ENCODE measurements around the gene RHBDF1. TPM values are rescaled to one million over a fixed set of nuclear protein-coding genes. Genes with fewer than 3 reads are reported as not detected.
"Not testable (repeated sequence)": the region's sequence is repeated elsewhere in the genome, so short reads cannot be mapped to it uniquely, and the experiment has no call there.

Gene RHBDF1
- total RNA-seq, 2 donors from 2014 or later: 109 to 138 TPM

GRCh38 chr16:33877-34647 lies 38.4 kb downstream of the RHBDF1 start:
- ATAC-seq (ENCODE audit: insufficient number of reproducible peaks, low FRiP score, low read depth) (no peak), DNase-seq (ENCODE audit: low spot score) (no peak)
- Histone ChIP-seq H3K27me3 (replicated peaks; ENCODE audit: insufficient read depth) (no peaks in the 10 kb centered on the region), H3K36me3 (no peaks in the 10 kb centered on the region), H3K4me1 (ENCODE audit: control insufficient read depth in 1 of 2, low read depth in 2 of 2) (no peaks in the 10 kb centered on the region), H3K27ac (no peak overlapping the region), H3K4me3 (no peak overlapping the region), H3K9me3 (no peaks in the 10 kb centered on the region)
- TF ChIP-seq CTCF (IDR thresholded peaks at IDR 0.05): no peak

- not testable (repeated sequence) for H3K36me3 ChIP-seq; DNase-seq (ENCODE audit: low spot score); H3K9me3 ChIP-seq; H3K27me3 ChIP-seq (replicated peaks; ENCODE audit: insufficient read depth); H3K27ac ChIP-seq; H3K4me1 ChIP-seq (ENCODE audit: control insufficient read depth in 1 of 2, low read depth in 2 of 2); H3K4me3 ChIP-seq; ATAC-seq (ENCODE audit: insufficient number of reproducible peaks, low FRiP score, low read depth)
Observed at GRCh38 chr16:33154-33876, 39.1 kb downstream of the RHBDF1 start.

- H3K9me3 ChIP-seq; H3K27me3 ChIP-seq (replicated peaks; ENCODE audit: insufficient read depth); H3K36me3 ChIP-seq; H3K27ac ChIP-seq; ATAC-seq (ENCODE audit: insufficient number of reproducible peaks, low FRiP score, low read depth); DNase-seq (ENCODE audit: low spot score); H3K4me3 ChIP-seq; H3K4me1 ChIP-seq (ENCODE audit: control insufficient read depth in 1 of 2, low read depth in 2 of 2): not testable (repeated sequence)
Observed at GRCh38 chr16:30627-31026, 41.8 kb downstream of the RHBDF1 start.

- not testable (repeated sequence) for H3K27me3 ChIP-seq (replicated peaks; ENCODE audit: insufficient read depth); H3K4me1 ChIP-seq (ENCODE audit: control insufficient read depth in 1 of 2, low read depth in 2 of 2); DNase-seq (ENCODE audit: low spot score); H3K4me3 ChIP-seq; ATAC-seq (ENCODE audit: insufficient number of reproducible peaks, low FRiP score, low read depth); H3K9me3 ChIP-seq; H3K27ac ChIP-seq; H3K36me3 ChIP-seq
Observed at GRCh38 chr16:25926-26348, 46.5 kb downstream of the RHBDF1 start.

GRCh38 chr16:24151-24550 lies 48.3 kb downstream of the RHBDF1 start:
- not testable (repeated sequence) for H3K4me1 ChIP-seq (ENCODE audit: control insufficient read depth in 1 of 2, low read depth in 2 of 2); H3K9me3 ChIP-seq; DNase-seq (ENCODE audit: low spot score); H3K27ac ChIP-seq; H3K4me3 ChIP-seq; H3K36me3 ChIP-seq; H3K27me3 ChIP-seq (replicated peaks; ENCODE audit: insufficient read depth); ATAC-seq (ENCODE audit: insufficient number of reproducible peaks, low FRiP score, low read depth)

GRCh38 chr16:20886-21285 lies 51.5 kb downstream of the RHBDF1 start:
- H3K36me3 ChIP-seq; ATAC-seq (ENCODE audit: insufficient number of reproducible peaks, low FRiP score, low read depth); H3K9me3 ChIP-seq; H3K27ac ChIP-seq; DNase-seq (ENCODE audit: low spot score); H3K4me1 ChIP-seq (ENCODE audit: control insufficient read depth in 1 of 2, low read depth in 2 of 2); H3K4me3 ChIP-seq; H3K27me3 ChIP-seq (replicated peaks; ENCODE audit: insufficient read depth): not testable (repeated sequence)

- not testable (repeated sequence) for H3K36me3 ChIP-seq; H3K4me3 ChIP-seq; H3K9me3 ChIP-seq; ATAC-seq (ENCODE audit: insufficient number of reproducible peaks, low FRiP score, low read depth); H3K4me1 ChIP-seq (ENCODE audit: control insufficient read depth in 1 of 2, low read depth in 2 of 2); DNase-seq (ENCODE audit: low spot score); H3K27ac ChIP-seq; H3K27me3 ChIP-seq (replicated peaks; ENCODE audit: insufficient read depth)
Observed at GRCh38 chr16:17062-17765, 55.2 kb downstream of the RHBDF1 start.

GRCh38 chr16:10772-11171 lies 61.7 kb downstream of the RHBDF1 start:
- H3K4me1 ChIP-seq (ENCODE audit: control insufficient read depth in 1 of 2, low read depth in 2 of 2); H3K36me3 ChIP-seq; H3K9me3 ChIP-seq; H3K27me3 ChIP-seq (replicated peaks; ENCODE audit: insufficient read depth); H3K27ac ChIP-seq; ATAC-seq (ENCODE audit: insufficient number of reproducible peaks, low FRiP score, low read depth); H3K4me3 ChIP-seq: not testable (repeated sequence)
- peak; percentile 48 for TF ChIP-seq CTCF (IDR thresholded peaks at IDR 0.05)
- peak; percentile 97 for DNase-seq (ENCODE audit: low spot score)
